Endodermal cell (in vitro differentiated cells): ENCODE results near the gene ELAC1. TPM values are rescaled to one million over a fixed set of nuclear protein-coding genes. Genes with fewer than 3 reads are reported as not detected.
"Not testable (repeated sequence)": the region's sequence is repeated elsewhere in the genome, so short reads cannot be mapped to it uniquely, and the experiment has no call there.

Experiments
- DNase-seq: peaks from one replicate; pipeline ENCODE4 v3.0.0-alpha.2; 2017
- H3K27ac ChIP-seq: 2 replicates; pipeline ENCODE4 v1.5.1; 2013; ENCODE audit warnings: mild to moderate bottlenecking, low read depth, low read length, moderate library complexity
- H3K27me3 ChIP-seq: 2 replicates; pipeline ENCODE4 v1.6.1; 2013; ENCODE audit warnings: mild to moderate bottlenecking, low read length, moderate library complexity; ENCODE audit not compliant: insufficient read depth, control insufficient read depth, poor library complexity, severe bottlenecking
- H3K36me3 ChIP-seq: 2 replicates; pipeline ENCODE4 v1.7.0; 2013; ENCODE audit warnings: mild to moderate bottlenecking, low read length, moderate library complexity; ENCODE audit not compliant: control insufficient read depth, insufficient read depth
- H3K4me1 ChIP-seq: one replicate; pipeline ENCODE4 v1.7.0; 2013; ENCODE audit warnings: low read length; ENCODE audit not compliant: control insufficient read depth, insufficient read depth
- H3K4me3 ChIP-seq: 2 replicates; pipeline ENCODE4 v1.5.1; 2013; ENCODE audit warnings: mild to moderate bottlenecking, low read length, moderate library complexity
- H3K9ac ChIP-seq: 2 replicates; pipeline ENCODE4 v1.6.1; 2013; ENCODE audit warnings: mild to moderate bottlenecking, low read length, moderate library complexity; ENCODE audit not compliant: poor library complexity, severe bottlenecking; ENCODE audit errors: extremely low read depth
- H3K9me3 ChIP-seq: 2 replicates; pipeline ENCODE4 v1.6.1; 2013; ENCODE audit warnings: mild to moderate bottlenecking, low read length, moderate library complexity; ENCODE audit not compliant: control insufficient read depth
- H3K27ac Mint-ChIP-seq: 2 replicates; pipeline ENCODE4 v1.8.0; 2020; ENCODE audit warnings: mixed read lengths
- H3K27me3 Mint-ChIP-seq: 2 replicates; pipeline ENCODE4 v1.8.0; 2021; ENCODE audit warnings: mild to moderate bottlenecking, mixed read lengths; ENCODE audit not compliant: insufficient read depth
- H3K36me3 Mint-ChIP-seq: 2 replicates; pipeline ENCODE4 v1.8.0; 2020; ENCODE audit warnings: low read depth, mixed read lengths
- H3K4me1 Mint-ChIP-seq: 2 replicates; pipeline ENCODE4 v1.8.0; 2020; ENCODE audit warnings: mixed read lengths
- H3K4me3 Mint-ChIP-seq: 2 replicates; pipeline ENCODE4 v1.8.0; 2020; ENCODE audit warnings: mild to moderate bottlenecking, moderate library complexity, mixed read lengths
- H3K9me3 Mint-ChIP-seq: 2 replicates; pipeline ENCODE4 v1.8.0; 2020; ENCODE audit warnings: mild to moderate bottlenecking, mixed read lengths
- WGBS, 2 experiments: methylation state at CpG; one replicate each; pipeline versions ENCODE4 v1.1.5 to v1.1.7; 2013; ENCODE audit warnings: missing lambda C conversion rate in 2 of 2, mixed read lengths in 1 of 2; ENCODE audit not compliant: insufficient coverage in 1 of 2, insufficient read length in 1 of 2; 5-methylcytosine and 5-hydroxymethylcytosine counted together
- total RNA-seq, 2 donors: library from RNA; stranded (reverse); fragmentation: NEBNext Ultra II Directional in 1 of 2; extraction: Animal tissue kit (Norgen Biotek cat#: 25700) in 1 of 2; gene quantifications; 2 replicates in 1 of 2; 3 replicates in 1 of 2; pipeline ENCODE4 v1.2.1, GENCODE V29; 2021
- TF ChIP-seq, protein P1 (sequence below): fragments of 200-600 bp; sonication (generic); conservative IDR thresholded peaks from 2 replicates; pipeline ENCODE4 v1.5.0; 2021; ENCODE audit warnings: antibody characterized with exemption, mild to moderate bottlenecking

ELAC1 gene
- total RNA-seq, 2 donors from 2014 or later, result 5.1 to 7.4 TPM

DNA sequence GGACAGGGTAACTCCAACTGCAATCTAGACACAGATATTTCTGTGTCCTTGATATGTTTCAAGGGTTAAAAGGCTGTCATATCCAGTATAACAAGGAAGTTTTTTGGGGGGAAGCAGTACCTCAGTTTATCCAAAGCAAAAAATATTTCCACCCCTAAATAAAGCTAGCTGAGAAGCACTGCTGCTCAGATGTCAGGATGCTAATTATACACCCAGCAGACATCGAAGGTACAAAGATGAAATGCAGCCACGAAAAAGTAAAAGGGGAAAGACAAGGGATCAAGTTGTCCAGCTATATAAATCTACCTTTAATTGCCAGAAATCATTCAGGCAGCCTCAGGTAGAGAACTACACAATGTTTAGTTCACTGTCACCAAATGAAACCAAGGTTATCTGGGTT lies 26.2 kb downstream of the ELAC1 start:
- Mint-ChIP-seq H3K36me3 (no peaks in the 10 kb centered on the region), H3K27me3 (peaks cover 3% of the 10 kb centered on the region), H3K27ac (no peak overlapping the region), H3K4me3 (no peak overlapping the region), H3K4me1 (peaks cover 18% of the 10 kb centered on the region), H3K9me3 (peaks cover 9% of the 10 kb centered on the region)
- H3K36me3 ChIP-seq, result no peaks in the 10 kb centered on the region
- 94 to 95% methylated on average over 2 of the region's 2 CpGs for WGBS, 2 experiments
- H3K4me1 ChIP-seq, result peaks cover 5% of the 10 kb centered on the region
- no peak for DNase-seq
- no peak overlapping the region for H3K9ac ChIP-seq
- no peak overlapping the region for H3K4me3 ChIP-seq
- peaks cover 22% of the 10 kb centered on the region for H3K9me3 ChIP-seq
- no peaks in the 10 kb centered on the region for H3K27me3 ChIP-seq
- TF ChIP-seq, protein P1, sequence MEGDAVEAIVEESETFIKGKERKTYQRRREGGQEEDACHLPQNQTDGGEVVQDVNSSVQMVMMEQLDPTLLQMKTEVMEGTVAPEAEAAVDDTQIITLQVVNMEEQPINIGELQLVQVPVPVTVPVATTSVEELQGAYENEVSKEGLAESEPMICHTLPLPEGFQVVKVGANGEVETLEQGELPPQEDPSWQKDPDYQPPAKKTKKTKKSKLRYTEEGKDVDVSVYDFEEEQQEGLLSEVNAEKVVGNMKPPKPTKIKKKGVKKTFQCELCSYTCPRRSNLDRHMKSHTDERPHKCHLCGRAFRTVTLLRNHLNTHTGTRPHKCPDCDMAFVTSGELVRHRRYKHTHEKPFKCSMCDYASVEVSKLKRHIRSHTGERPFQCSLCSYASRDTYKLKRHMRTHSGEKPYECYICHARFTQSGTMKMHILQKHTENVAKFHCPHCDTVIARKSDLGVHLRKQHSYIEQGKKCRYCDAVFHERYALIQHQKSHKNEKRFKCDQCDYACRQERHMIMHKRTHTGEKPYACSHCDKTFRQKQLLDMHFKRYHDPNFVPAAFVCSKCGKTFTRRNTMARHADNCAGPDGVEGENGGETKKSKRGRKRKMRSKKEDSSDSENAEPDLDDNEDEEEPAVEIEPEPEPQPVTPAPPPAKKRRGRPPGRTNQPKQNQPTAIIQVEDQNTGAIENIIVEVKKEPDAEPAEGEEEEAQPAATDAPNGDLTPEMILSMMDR, result no peak
- no peak overlapping the region for H3K27ac ChIP-seq

- H3K36me3 ChIP-seq, H3K4me1 ChIP-seq, H3K27me3 Mint-ChIP-seq, H3K27me3 ChIP-seq, DNase-seq, H3K27ac ChIP-seq, H3K36me3 Mint-ChIP-seq, H3K4me3 ChIP-seq, H3K9ac ChIP-seq, H3K4me3 Mint-ChIP-seq, H3K9me3 ChIP-seq, H3K27ac Mint-ChIP-seq: not testable (repeated sequence)
- H3K9me3 Mint-ChIP-seq, result peaks cover 19% of the 10 kb centered on the region
- peaks cover 28% of the 10 kb centered on the region for H3K4me1 Mint-ChIP-seq
- 70 to 100% methylated on average over 2 of the region's 2 CpGs for WGBS, 2 experiments
Measured at GRCh38 chr18:51003174-51003573, 35.3 kb downstream of the ELAC1 start.

DNA sequence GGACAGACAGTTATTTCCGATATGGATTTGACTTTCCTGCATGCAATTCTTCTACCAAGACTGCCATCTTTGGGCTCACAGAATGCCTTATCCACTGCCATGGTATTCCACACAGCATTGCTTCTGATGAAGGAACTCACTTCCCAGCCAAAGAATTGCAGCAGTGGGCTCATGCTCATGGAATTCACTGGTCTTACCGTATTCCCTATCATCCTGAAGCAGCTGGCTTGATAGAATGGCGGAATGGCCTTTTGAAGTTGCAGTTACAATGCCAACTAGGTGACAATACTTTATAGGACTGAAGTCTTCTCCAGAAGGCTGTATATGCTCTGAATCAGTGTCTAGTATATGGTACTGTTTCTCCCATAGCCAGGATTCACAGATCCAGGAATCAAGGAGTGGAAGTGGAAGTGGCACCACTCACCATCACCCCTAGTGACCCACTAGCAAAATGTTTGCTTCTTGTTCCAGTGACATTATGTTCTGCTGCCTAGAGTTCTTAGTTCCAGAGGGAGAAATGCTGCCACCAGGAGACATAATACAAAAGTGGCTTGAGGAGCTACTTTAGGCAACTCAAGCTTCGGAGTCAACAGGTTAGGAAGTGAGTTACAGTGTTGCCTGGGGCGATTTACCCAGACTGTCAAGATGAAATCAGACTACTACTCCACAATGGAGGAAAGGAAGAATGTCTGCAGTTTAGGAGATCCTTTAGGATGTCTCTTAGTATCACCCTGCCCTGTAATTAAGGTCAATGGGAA lies 38.4 kb downstream of the ELAC1 start:
- Histone ChIP-seq H3K36me3 (no peaks in the 10 kb centered on the region), H3K27me3 (no peaks in the 10 kb centered on the region), H3K27ac (no peak overlapping the region), H3K4me1 (peaks cover 2% of the 10 kb centered on the region), H3K9me3 (no peaks in the 10 kb centered on the region), H3K4me3 (no peak overlapping the region), H3K9ac (no peak overlapping the region)
- WGBS, 2 experiments, result 74 to 86% methylated on average over 4 to 5 of the region's 5 CpGs
- H3K4me3 Mint-ChIP-seq, result no peak overlapping the region
- H3K27ac Mint-ChIP-seq, result peak overlapping the region; percentile 85
- peaks cover 38% of the 10 kb centered on the region for H3K4me1 Mint-ChIP-seq
- no peak for DNase-seq
- no peaks in the 10 kb centered on the region for H3K27me3 Mint-ChIP-seq
- H3K9me3 Mint-ChIP-seq, result peaks cover 17% of the 10 kb centered on the region
- TF ChIP-seq, protein P1, result peak; percentile 54
- no peaks in the 10 kb centered on the region for H3K36me3 Mint-ChIP-seq
